ENCODE results near the gene MPZL2. TPM values are rescaled to one million over a fixed set of nuclear protein-coding genes. Genes with fewer than 3 reads are reported as not detected.

MPZL2 gene
- total RNA-seq, 4 donors from 2014 or later = 14.3 to 28.0 (median 17.7) TPM

- no peak for TF ChIP-seq CTCF (IDR thresholded peaks at IDR 0.05; ENCODE audit: low read depth)
These were observed 37.8 kb downstream of the MPZL2 start for GRCh38 chr11:118226296-118226695.

- no peak for TF ChIP-seq CTCF (IDR thresholded peaks at IDR 0.05; ENCODE audit: low read depth)
These were observed 39.4 kb downstream of the MPZL2 start, which contains the start of gene JAML for GRCh38 chr11:118224511-118225188. Gene JAML (minus strand): TSS chr11:118225011. CDS start chr11:118214866, 10,145 bp downstream.

GRCh38 chr11:118223992-118224391, 40.1 kb downstream of the MPZL2 start:
- no peak for TF ChIP-seq CTCF (IDR thresholded peaks at IDR 0.05; ENCODE audit: low read depth)

GRCh38 chr11:118223570-118223969, 40.5 kb downstream of the MPZL2 start:
- no peak for TF ChIP-seq CTCF (IDR thresholded peaks at IDR 0.05; ENCODE audit: low read depth)

GRCh38 chr11:118222437-118222836, 41.7 kb downstream of the MPZL2 start:
- no peak for TF ChIP-seq CTCF (IDR thresholded peaks at IDR 0.05; ENCODE audit: low read depth)

- TF ChIP-seq CTCF (IDR thresholded peaks at IDR 0.05; ENCODE audit: low read depth) = no peak
These were observed 42.7 kb downstream of the MPZL2 start for GRCh38 chr11:118221419-118221818.

GRCh38 chr11:118219732-118220131, 44.4 kb downstream of the MPZL2 start:
- TF ChIP-seq CTCF (IDR thresholded peaks at IDR 0.05; ENCODE audit: low read depth) = no peak
